GM19467 (cell line): Measurements from ENCODE around the gene ACTL9.

ENCODE experiments used
- ATAC-seq: cut with Tn5 transposase; IDR thresholded peaks from one replicate; pipeline ENCODE4 v1.9.1; 2021; ENCODE audit warnings: mild to moderate bottlenecking, moderate library complexity; ENCODE audit not compliant: unreplicated experiment

The ACTL9 gene

GRCh38 chr19:8688930-8689329 is 9.7 kb downstream of the ACTL9 start:
- ATAC-seq = no peak

- ATAC-seq = no peak
Observed at GRCh38 chr19:8686549-8686948, 12.0 kb downstream of the ACTL9 start.

DNA sequence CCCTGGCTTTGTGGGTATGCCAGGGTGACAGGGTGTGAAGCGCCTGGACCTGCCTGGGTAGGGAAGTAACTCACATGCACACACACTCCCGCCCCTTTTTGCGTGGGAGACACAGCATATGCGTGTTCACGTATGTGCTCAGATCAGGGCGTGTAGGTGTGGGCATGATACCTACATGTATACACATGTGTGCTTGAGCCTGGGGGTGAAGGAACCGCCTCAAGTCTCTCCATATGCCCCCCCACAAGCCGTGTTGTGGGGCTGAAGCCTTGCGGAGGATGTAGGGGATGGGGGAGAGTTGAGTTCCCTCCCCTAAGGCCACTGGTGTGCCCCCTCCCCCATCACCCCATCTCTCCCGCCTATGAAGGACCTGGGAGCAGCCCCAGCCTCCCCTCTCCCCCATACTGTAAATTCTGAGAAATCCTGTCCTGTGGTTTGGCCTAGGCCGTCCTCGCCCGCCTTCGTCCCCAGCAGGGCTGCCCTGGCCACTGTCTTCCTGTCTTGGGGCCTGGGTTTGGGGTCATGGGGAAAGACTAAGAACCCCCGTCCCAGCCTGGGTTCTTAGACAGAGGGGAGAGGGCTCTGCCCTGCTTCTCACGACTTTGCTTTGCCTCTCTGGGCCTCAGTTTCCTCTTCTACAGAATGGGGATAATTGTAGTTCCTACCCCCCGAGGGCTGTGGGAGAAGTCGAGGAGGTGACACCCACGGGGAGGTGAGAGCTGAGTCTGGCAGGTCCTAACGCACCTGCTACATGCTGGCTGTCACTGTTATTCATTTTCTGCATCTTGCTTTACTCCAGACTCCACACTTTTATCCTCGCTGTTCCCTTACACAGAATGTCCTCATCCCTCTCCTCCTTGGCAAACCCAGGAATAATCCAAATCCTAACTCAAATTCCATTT is 14.3 kb downstream of the ACTL9 start:
- no peak for ATAC-seq

- no peak for ATAC-seq
Observed at GRCh38 chr19:8682931-8683330, 15.7 kb downstream of the ACTL9 start.

DNA sequence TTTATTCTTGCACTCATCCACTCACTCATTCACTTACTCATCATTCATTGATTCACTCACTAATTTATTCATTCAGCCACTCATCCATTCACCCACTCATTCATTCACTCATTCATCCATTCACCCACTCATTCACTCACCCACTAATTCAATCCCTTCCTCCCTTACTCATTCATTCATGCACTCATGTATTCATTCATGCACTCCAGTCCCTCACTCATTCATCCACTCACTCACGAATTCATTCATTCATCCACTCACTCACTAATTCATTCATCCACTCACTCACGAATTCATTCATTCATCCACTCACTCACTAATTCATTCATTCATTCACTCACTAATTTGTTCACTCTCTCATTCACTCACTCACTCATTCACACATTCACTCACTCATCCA is 16.1 kb downstream of the ACTL9 start:
- no peak for ATAC-seq

GRCh38 chr19:8681345-8682029 is 17.1 kb downstream of the ACTL9 start:
- ATAC-seq = no peak

GRCh38 chr19:8680676-8681344 is 17.8 kb downstream of the ACTL9 start:
- no peak for ATAC-seq

- ATAC-seq = no peak
Observed at GRCh38 chr19:8678244-8678807, 20.3 kb downstream of the ACTL9 start.

- no peak for ATAC-seq
Observed at GRCh38 chr19:8675066-8675465, 23.5 kb downstream of the ACTL9 start.

DNA sequence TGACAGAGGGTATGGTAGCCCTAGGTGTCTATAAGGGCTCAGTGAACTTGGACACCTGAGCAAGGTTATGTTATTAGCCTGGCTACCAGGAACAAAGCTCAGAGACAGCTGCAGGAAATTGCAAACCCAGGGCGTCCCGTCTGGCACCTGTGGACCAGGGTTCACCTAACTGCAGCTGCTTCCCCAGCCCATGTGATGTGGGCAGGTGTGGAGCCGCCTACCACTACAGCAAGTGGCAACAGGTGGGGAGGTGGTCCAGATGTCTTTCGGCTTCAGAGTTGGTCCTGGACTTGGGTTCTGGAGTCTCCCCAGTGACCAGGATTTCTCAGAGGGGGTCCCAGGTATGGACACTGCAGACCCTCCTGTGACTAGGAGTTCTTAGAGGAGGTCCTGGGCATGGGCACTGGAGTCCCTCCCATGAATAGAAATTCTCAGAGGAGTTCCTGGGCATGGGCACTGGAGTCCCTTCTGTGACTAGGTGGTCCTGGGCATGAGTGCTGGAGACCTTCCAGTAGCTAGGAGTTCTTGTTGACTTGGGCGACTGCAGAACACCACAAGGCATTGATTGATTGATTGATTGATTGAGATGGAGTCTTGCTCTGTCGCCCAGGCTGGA is 25.2 kb downstream of the ACTL9 start:
- ATAC-seq = no peak

DNA sequence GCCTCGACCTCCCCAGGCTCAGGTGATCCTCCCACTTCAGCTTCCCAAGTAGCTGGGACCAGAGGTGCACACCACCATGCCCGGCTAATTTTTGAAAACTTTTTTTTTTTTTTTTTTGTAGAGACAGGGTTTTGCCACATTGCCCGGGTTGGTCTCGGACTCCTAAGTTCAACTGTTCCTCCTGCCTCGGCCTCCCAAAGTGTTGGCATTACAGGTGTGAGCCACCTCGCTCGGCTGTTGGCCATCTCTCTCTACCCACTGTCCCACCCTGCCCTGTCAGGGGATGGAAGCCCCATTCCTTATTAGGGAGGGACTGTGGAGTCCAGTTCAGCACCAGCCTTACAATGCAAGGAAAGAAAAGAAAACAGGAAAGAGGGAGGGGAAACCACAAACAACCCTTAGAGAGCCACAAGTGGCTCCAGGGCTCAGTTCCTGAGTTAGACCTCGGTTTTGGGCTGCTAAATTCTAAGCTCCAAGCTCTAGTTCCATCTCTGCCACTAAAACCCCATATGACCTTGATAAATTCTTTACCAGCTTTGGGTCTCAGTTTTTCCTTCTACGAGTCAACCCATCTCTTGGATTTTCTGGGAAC is 31.7 kb downstream of the ACTL9 start:
- ATAC-seq = no peak

- ATAC-seq = no peak
Observed at GRCh38 chr19:8665468-8666213, 33.0 kb downstream of the ACTL9 start.

DNA sequence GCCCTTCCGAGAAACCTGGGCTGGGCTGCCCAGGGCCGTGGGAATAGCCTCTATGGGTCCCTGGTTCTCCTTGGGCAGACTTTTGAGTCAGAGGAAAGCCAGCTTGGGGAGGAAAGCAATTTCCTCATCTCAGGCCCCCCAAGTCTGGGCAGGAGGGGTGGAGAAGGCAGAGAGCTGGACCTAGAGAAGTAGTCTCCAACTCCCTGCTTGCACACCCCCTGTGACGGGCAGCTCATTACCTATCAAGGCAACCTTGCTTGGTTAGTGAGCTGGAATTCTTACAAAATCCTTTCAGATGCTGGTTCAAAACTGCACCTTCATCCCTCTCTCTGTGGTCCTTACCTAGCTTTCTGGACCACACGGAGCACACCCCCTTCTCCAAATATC is 33.9 kb downstream of the ACTL9 start:
- no peak for ATAC-seq

- ATAC-seq = no peak
Observed at GRCh38 chr19:8663920-8664670, 34.5 kb downstream of the ACTL9 start.

DNA sequence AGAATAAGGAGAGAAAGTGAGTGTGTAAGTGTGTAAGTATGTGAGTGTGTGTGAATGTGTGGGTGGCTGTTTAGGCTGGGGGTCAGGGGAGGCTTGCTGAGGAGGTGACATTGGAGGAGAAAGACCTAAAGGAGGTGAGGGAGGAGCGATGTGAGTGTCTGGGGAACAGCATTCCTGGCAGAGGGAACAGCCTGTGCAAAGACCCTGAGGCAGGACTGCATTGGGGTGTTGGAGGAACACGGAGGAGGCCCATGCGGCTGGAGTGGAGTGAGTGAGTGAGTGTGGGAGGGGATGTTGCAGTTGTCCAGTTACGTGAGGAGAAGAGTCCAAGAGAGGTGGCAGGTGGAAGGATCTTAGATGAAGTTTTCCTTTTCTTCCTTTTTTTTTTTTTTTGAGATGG is 36.3 kb downstream of the ACTL9 start:
- no peak for ATAC-seq

GRCh38 chr19:8659905-8660304 is 38.7 kb downstream of the ACTL9 start:
- ATAC-seq = no peak

GRCh38 chr19:8657869-8658268 is 40.7 kb downstream of the ACTL9 start:
- no peak for ATAC-seq

DNA sequence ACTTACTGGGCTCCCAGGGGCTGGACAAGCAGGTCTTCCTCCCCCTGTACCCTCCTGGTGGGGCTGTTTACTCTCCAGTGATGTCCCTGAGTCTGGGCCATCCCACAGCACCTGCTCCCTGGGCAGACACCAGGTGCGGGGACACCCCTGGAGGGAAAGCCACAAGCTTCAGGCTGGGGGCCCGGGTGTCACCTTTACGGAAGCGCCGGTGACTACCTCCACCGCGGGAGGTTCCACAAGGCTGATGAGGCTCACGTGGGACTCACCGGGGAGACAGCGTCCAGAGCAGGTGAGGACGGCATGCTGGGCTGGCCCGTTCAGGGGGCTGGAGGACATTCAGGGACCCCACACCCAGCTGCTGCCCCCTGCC is 43.3 kb downstream of the ACTL9 start:
- no peak for ATAC-seq

DNA sequence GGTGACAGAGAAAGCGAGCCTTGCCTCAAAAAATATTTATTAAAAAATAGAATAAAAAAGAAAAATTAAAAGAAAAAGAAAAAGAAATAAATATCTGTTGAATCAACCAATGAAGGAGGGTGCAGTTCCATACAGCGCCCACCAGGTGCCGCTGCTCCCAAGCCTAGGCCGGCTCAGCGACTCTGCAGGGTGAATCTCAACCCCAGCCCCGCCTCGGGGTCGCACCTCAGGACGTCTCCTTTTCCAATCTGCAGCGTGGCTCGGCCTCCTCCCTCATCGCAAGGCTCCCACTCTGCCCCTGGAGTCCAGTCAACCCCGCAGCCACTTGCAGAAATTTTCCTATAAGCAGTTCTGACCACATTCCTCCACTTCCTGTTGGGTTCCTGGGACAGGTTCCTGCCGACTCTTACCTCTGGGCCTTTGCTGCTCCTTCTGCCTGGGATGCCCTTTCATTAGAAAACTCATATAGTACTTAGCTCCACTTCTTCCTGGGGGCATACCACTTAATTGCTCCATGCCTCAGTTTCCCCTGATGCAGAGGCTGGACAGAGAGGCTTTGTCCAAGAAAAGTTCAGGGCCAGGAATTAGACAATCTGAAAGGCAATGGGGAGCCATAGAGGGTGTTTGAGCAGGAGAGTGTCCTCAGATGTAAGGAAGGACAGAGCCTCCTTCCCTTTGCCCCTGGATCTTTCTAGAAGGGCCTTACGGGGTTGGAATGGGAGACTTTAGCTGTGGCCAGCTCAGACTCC is 43.8 kb downstream of the ACTL9 start:
- ATAC-seq = no peak
